ENCODE measurements around the gene PDE3B. TPM values are rescaled to one million over a fixed set of nuclear protein-coding genes. Genes with fewer than 3 reads are reported as not detected.

PDE3B gene
- polyA plus RNA-seq, 1 donor: 9.9 TPM

DNA sequence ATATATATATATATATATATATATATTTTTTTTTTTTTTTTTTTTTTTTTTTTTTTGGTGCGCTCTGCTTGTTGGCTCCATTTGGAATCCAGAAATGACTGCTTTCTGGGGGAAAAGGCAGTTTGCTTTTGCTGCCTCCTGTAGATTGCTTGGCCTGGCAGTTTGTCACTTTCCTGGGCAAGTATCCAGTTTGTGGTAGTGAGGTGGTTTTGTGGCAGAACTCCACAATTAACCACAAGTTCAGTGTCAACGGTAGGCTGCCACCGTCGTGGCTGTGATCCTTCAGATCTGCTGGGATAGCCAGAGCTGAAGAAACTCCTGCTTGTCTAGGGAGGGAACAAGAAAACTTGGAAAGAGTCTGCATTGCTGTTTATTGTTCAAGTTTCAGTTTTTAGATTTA, 5.0 kb upstream of the PDE3B start:
- H3K4me3 ChIP-seq (ENCODE audit: low read length): no peak overlapping the region
- H3K27me3 ChIP-seq (ENCODE audit: control insufficient read depth, insufficient read depth, low read length): no peaks in the 10 kb centered on the region
- 80% methylated on average over 1 of the region's 4 CpGs for WGBS (ENCODE audit: insufficient coverage, low lambda C conversion rate)
- peaks cover 10% of the 10 kb centered on the region for H3K4me1 ChIP-seq (ENCODE audit: control insufficient read depth, insufficient read depth, low read length)
- no peak for DNase-seq
- no peak overlapping the region for H3K27ac ChIP-seq (ENCODE audit: low read length)
- no peaks in the 10 kb centered on the region for H3K36me3 ChIP-seq (ENCODE audit: control insufficient read depth, insufficient read depth, low read length)
- no peaks in the 10 kb centered on the region for H3K9me3 ChIP-seq (ENCODE audit: control insufficient read depth, low read depth, low read length)

DNA sequence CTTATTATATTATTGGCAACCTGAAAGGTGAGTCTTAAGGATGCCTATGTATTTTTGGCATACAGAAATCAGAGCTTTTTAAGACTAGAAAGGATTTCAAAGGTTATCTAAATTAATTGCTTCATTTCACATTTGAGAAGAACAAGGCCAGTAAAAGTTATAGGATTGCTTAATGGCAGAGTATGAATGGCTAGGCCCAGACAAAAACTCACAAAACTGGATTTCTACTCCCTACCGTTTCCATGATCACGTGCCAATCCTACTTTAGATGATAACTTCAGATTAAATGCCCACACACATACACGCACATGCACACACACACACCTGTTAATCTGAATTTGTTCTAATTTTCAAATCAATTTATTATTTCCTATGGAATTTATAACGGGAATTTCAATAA, 1.8 kb upstream of the PDE3B start:
- H3K27me3 ChIP-seq (ENCODE audit: control insufficient read depth, insufficient read depth, low read length): peaks cover 2% of the 10 kb centered on the region
- peaks cover 10% of the 10 kb centered on the region for H3K4me1 ChIP-seq (ENCODE audit: control insufficient read depth, insufficient read depth, low read length)
- H3K36me3 ChIP-seq (ENCODE audit: control insufficient read depth, insufficient read depth, low read length): no peaks in the 10 kb centered on the region
- no peak for DNase-seq
- H3K4me3 ChIP-seq (ENCODE audit: low read length): no peak overlapping the region
- no peak overlapping the region for H3K27ac ChIP-seq (ENCODE audit: low read length)
- peaks cover 3% of the 10 kb centered on the region for H3K9me3 ChIP-seq (ENCODE audit: control insufficient read depth, low read depth, low read length)
- 100% methylated on average over 1 of the region's 4 CpGs for WGBS (ENCODE audit: insufficient coverage, low lambda C conversion rate)

DNA sequence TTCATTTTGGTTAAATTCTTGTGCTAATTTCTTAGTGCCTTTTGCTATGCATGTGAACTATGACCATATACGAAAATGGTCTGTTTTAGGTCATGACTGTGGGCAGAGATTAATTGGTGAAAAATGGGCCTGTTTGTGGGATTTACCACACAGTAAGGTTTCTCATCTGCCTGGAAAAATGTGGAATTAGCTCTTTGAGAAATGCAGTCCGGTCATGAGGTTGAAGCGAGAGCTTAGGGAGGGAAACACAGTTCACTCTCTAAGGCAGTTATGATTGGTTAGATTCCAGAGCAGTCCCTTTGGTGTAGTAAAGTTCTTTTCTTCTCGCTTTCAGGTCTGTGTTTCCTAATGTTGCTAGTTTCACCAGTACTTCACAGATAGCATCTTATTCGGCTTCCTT, 1.2 kb upstream of the PDE3B start:
- Histone ChIP-seq H3K4me3 (ENCODE audit: low read length) (no peak overlapping the region), H3K4me1 (ENCODE audit: control insufficient read depth, insufficient read depth, low read length) (peaks cover 10% of the 10 kb centered on the region), H3K27me3 (ENCODE audit: control insufficient read depth, insufficient read depth, low read length) (peaks cover 2% of the 10 kb centered on the region), H3K36me3 (ENCODE audit: control insufficient read depth, insufficient read depth, low read length) (no peaks in the 10 kb centered on the region), H3K9me3 (ENCODE audit: control insufficient read depth, low read depth, low read length) (peaks cover 3% of the 10 kb centered on the region), H3K27ac (ENCODE audit: low read length) (no peak overlapping the region)
- DNase-seq: no peak
- WGBS (ENCODE audit: insufficient coverage, low lambda C conversion rate): 100% methylated on average over 2 of the region's 5 CpGs

DNA sequence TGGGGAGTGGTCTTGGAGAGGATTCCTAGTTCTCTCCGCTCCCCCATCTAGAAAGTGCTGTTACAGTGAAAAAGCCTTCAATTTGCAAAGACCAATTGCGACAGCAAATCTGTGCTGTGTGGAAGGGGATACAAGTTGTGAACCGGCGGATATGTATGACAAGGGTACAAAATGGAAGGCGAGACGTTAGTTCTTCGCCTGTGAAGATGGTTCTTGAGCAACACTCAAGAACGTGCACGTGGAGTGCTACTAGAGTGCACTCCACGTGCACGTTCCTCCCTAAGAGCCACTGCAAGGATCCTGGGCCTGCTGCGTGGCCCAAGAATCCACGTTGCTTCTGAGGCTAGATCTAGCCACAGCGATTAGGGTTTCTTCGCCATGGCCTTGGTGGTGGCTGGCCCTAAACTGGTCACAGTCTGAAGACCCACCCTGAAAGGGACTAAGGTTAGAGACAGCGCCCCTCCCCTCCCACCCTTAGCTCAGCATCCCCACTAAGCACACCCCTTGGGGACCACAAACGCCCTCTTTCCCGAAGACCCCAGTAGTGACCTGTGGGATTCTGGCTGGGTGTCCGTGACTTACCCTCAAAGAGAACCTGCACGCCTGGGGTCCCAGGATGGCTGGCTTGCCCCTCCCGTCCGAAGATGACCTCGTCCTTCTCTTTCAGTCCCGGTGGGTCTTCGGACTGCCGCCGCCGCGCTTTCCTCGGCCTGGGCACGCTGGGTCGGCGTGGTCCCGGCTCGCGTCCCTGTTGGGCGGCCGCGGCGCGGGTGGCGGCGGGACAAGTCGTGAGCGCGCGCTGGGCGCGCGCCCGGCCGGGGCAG, 519 bp upstream of the PDE3B start:
- Histone ChIP-seq H3K9me3 (ENCODE audit: control insufficient read depth, low read depth, low read length) (peaks cover 3% of the 10 kb centered on the region), H3K27me3 (ENCODE audit: control insufficient read depth, insufficient read depth, low read length) (peaks cover 2% of the 10 kb centered on the region), H3K36me3 (ENCODE audit: control insufficient read depth, insufficient read depth, low read length) (no peaks in the 10 kb centered on the region), H3K27ac (ENCODE audit: low read length) (peak overlapping the region; percentile 28), H3K4me3 (ENCODE audit: low read length) (peak overlapping the region; percentile 86), H3K4me1 (ENCODE audit: control insufficient read depth, insufficient read depth, low read length) (peaks cover 10% of the 10 kb centered on the region)
- DNase-seq: peak in 1 of 2 donors; percentile 12
- 100% methylated on average over 2 of the region's 52 CpGs for WGBS (ENCODE audit: insufficient coverage, low lambda C conversion rate)

DNA sequence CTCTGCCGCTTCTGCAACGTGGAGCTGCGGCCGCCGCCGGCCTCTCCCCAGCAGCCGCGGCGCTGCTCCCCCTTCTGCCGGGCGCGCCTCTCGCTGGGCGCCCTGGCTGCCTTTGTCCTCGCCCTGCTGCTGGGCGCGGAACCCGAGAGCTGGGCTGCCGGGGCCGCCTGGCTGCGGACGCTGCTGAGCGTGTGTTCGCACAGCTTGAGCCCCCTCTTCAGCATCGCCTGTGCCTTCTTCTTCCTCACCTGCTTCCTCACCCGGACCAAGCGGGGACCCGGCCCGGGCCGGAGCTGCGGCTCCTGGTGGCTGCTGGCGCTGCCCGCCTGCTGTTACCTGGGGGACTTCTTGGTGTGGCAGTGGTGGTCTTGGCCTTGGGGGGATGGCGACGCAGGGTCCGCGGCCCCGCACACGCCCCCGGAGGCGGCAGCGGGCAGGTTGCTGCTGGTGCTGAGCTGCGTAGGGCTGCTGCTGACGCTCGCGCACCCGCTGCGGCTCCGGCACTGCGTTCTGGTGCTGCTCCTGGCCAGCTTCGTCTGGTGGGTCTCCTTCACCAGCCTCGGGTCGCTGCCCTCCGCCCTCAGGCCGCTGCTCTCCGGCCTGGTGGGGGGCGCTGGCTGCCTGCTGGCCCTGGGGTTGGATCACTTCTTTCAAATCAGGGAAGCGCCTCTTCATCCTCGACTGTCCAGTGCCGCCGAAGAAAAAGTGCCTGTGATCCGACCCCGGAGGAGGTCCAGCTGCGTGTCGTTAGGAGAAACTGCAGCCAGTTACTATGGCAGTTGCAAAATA, 816 bp downstream of the PDE3B start:
- Histone ChIP-seq H3K4me3 (ENCODE audit: low read length) (peak overlapping the region; percentile 86), H3K9me3 (ENCODE audit: control insufficient read depth, low read depth, low read length) (peaks cover 3% of the 10 kb centered on the region), H3K27me3 (ENCODE audit: control insufficient read depth, insufficient read depth, low read length) (peaks cover 2% of the 10 kb centered on the region), H3K36me3 (ENCODE audit: control insufficient read depth, insufficient read depth, low read length) (no peaks in the 10 kb centered on the region), H3K27ac (ENCODE audit: low read length) (peak overlapping the region; percentile 82), H3K4me1 (ENCODE audit: control insufficient read depth, insufficient read depth, low read length) (peaks cover 10% of the 10 kb centered on the region)
- peak in 1 of 2 donors; percentile 72 for DNase-seq
- no CpG with 5 or more reads among the region's 65 CpGs for WGBS (ENCODE audit: insufficient coverage, low lambda C conversion rate)

DNA sequence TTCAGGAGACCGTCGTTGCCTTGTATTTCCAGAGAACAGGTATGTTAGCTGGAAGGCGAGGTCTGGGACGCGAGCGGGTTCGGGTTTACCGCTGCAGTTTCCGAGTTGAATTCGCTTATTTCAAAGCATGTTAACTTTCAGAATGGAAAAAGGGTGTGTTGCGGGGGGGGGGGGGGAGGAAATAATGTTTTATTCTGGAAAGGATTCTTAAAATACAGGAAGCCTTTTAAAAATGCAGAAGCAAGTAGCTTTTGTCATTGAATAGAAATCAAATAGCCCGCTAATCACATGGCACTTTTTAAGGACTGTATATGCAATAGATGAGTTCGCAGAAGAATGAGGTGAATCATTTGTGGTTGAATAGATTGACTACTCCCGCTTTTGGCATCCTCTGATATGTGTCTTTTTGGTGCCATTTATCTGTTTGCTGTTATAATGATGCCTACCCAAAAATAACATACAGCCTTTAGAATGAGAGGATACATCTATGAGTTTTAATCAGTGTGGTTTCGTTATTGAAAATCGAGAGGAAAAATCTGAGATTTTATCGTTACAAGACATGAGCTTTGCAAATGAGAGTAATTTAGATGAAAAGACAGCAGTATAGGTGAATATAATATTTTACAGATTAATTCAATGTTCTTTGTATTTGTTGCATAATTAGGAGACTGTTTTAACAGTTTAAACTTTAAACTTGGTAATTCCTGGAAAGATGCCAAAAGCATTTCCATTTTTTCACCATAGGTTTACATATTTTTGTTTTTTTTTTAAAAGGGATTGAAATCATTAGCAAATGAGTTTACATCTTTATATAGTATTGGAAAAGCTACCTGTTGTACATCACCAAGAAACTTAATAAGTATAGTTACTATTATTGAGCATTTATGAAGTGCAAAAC, 1.7 kb downstream of the PDE3B start:
- peak in 1 of 2 donors; percentile 47 for DNase-seq
- peaks cover 2% of the 10 kb centered on the region for H3K27me3 ChIP-seq (ENCODE audit: control insufficient read depth, insufficient read depth, low read length)
- H3K27ac ChIP-seq (ENCODE audit: low read length): peak overlapping the region; percentile 82
- H3K36me3 ChIP-seq (ENCODE audit: control insufficient read depth, insufficient read depth, low read length): no peaks in the 10 kb centered on the region
- H3K9me3 ChIP-seq (ENCODE audit: control insufficient read depth, low read depth, low read length): peaks cover 3% of the 10 kb centered on the region
- H3K4me1 ChIP-seq (ENCODE audit: control insufficient read depth, insufficient read depth, low read length): peaks cover 10% of the 10 kb centered on the region
- 7% methylated on average over 2 of the region's 17 CpGs for WGBS (ENCODE audit: insufficient coverage, low lambda C conversion rate)
- H3K4me3 ChIP-seq (ENCODE audit: low read length): peak overlapping the region; percentile 86

DNA sequence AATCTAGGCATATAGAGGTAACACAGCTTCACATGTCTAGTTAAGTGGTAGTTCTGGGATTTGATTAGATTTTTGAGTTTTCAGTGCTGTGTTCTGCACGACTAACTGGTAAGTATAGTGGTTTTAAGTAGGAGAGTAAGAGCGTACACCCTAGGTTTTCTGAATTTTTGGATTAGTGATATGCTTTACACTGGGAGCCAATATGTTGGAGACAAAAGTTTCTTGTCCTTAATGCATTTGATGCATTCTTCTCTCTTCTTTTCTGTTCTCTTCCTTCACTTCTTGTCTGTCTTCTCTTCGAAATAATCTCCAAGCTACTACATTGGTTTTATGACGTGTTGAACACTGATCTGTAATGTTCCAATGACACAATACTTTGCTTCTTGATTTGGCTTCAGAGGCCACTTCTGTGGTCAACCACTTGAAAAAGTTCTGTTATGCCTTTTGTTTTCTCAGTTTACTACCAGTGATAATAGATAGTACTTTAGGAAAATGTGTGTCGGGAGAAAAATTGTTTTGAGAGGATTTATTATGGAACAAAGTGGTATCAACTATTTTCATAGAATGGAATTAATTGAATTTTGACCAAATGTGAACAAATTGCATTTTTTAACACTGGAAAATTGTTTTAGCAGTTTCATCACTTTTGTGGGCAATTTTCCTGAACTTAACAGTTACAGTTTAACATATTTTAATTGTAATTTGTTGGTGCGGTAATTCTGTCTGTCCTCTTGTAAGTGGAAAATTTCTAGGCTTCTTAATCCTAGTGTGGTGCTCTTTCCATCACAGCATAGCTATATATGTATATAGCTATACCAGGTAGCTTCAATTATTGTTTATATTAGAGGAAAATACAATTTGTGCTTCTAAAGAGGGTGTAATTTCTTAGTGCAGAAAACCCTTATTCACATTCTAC, 2.6 kb downstream of the PDE3B start:
- no peak overlapping the region for H3K27ac ChIP-seq (ENCODE audit: low read length)
- peak in 1 of 2 donors; percentile 35 for DNase-seq

DNA sequence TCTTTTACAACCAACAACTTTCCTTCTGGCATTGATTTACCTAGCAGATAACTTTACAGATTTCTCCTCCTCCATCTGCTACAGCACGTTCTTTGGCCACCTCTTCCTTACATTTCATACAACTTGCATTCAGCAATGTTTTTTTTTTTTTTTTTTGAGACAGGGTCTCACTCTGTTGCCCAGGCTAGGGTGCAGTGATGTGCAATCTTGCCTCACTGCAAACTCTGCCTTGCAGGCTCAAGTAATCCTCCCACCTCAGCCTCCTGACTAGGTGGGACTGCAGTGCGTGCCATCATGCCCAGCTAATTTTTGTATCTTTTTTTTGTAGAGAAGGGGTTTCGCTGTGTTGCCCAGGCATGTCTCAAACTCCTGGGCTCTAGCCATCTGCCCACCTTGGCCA, 6.5 kb downstream of the PDE3B start:
- no peak overlapping the region for H3K27ac ChIP-seq (ENCODE audit: low read length)

More for the DNA sequence above, 2.6 kb downstream of the PDE3B start:
- Histone ChIP-seq H3K4me1 (ENCODE audit: control insufficient read depth, insufficient read depth, low read length) (peaks cover 10% of the 10 kb centered on the region), H3K9me3 (ENCODE audit: control insufficient read depth, low read depth, low read length) (peaks cover 3% of the 10 kb centered on the region), H3K27me3 (ENCODE audit: control insufficient read depth, insufficient read depth, low read length) (peaks cover 2% of the 10 kb centered on the region), H3K4me3 (ENCODE audit: low read length) (peak overlapping the region; percentile 86), H3K36me3 (ENCODE audit: control insufficient read depth, insufficient read depth, low read length) (no peaks in the 10 kb centered on the region)
- WGBS (ENCODE audit: insufficient coverage, low lambda C conversion rate): 60% methylated on average over 4 of the region's 6 CpGs

DNA sequence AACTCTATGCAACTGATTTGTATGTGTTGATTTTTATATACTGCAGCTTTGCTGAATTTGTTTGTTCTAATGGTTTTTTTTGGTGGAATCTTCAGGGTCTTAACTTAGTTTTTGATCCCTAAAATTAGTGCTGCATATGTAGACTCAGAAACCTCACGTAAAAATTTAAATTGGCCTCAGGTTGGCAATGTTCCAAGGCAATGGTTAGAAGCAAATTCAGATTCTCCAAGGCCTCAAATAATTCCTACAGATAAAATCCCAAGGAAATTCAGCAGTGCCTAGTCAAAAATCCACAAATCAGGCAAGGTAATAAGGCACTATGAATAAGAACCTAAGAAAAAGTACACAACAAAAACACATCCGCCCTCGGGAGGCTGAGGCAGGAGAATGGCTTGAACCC, 9.5 kb downstream of the PDE3B start:
- Histone ChIP-seq H3K27ac (ENCODE audit: low read length) (no peak overlapping the region), H3K27me3 (ENCODE audit: control insufficient read depth, insufficient read depth, low read length) (no peaks in the 10 kb centered on the region), H3K4me3 (ENCODE audit: low read length) (no peak overlapping the region), H3K36me3 (ENCODE audit: control insufficient read depth, insufficient read depth, low read length) (no peaks in the 10 kb centered on the region), H3K4me1 (ENCODE audit: control insufficient read depth, insufficient read depth, low read length) (no peaks in the 10 kb centered on the region), H3K9me3 (ENCODE audit: control insufficient read depth, low read depth, low read length) (no peaks in the 10 kb centered on the region)
- WGBS (ENCODE audit: insufficient coverage, low lambda C conversion rate): 90% methylated on average over 2 of the region's 3 CpGs
- DNase-seq: no peak

More for the DNA sequence above, 6.5 kb downstream of the PDE3B start:
- H3K4me1 ChIP-seq (ENCODE audit: control insufficient read depth, insufficient read depth, low read length): no peaks in the 10 kb centered on the region
- H3K27me3 ChIP-seq (ENCODE audit: control insufficient read depth, insufficient read depth, low read length): peaks cover 2% of the 10 kb centered on the region
- no CpG with 5 or more reads among the region's 3 CpGs for WGBS (ENCODE audit: insufficient coverage, low lambda C conversion rate)
- no peak overlapping the region for H3K4me3 ChIP-seq (ENCODE audit: low read length)
- no peaks in the 10 kb centered on the region for H3K36me3 ChIP-seq (ENCODE audit: control insufficient read depth, insufficient read depth, low read length)
- no peak for DNase-seq
- H3K9me3 ChIP-seq (ENCODE audit: control insufficient read depth, low read depth, low read length): no peaks in the 10 kb centered on the region
